Endodermal cell (in vitro differentiated cells): Measurements from ENCODE around the gene DYNC2H1. TPM values are rescaled to one million over a fixed set of nuclear protein-coding genes. Genes with fewer than 3 reads are reported as not detected.

Experiments
- DNase-seq: peaks from one replicate; pipeline ENCODE4 v3.0.0-alpha.2; 2017
- H3K27ac ChIP-seq: 2 replicates; pipeline ENCODE4 v1.5.1; 2013; ENCODE audit warnings: mild to moderate bottlenecking, low read depth, low read length, moderate library complexity
- H3K27me3 ChIP-seq: 2 replicates; pipeline ENCODE4 v1.6.1; 2013; ENCODE audit warnings: mild to moderate bottlenecking, low read length, moderate library complexity; ENCODE audit not compliant: insufficient read depth, control insufficient read depth, poor library complexity, severe bottlenecking
- H3K36me3 ChIP-seq: 2 replicates; pipeline ENCODE4 v1.7.0; 2013; ENCODE audit warnings: mild to moderate bottlenecking, low read length, moderate library complexity; ENCODE audit not compliant: control insufficient read depth, insufficient read depth
- H3K4me1 ChIP-seq: one replicate; pipeline ENCODE4 v1.7.0; 2013; ENCODE audit warnings: low read length; ENCODE audit not compliant: control insufficient read depth, insufficient read depth
- H3K4me3 ChIP-seq: 2 replicates; pipeline ENCODE4 v1.5.1; 2013; ENCODE audit warnings: mild to moderate bottlenecking, low read length, moderate library complexity
- H3K9ac ChIP-seq: 2 replicates; pipeline ENCODE4 v1.6.1; 2013; ENCODE audit warnings: mild to moderate bottlenecking, low read length, moderate library complexity; ENCODE audit not compliant: poor library complexity, severe bottlenecking; ENCODE audit errors: extremely low read depth
- H3K9me3 ChIP-seq: 2 replicates; pipeline ENCODE4 v1.6.1; 2013; ENCODE audit warnings: mild to moderate bottlenecking, low read length, moderate library complexity; ENCODE audit not compliant: control insufficient read depth
- H3K27ac Mint-ChIP-seq: 2 replicates; pipeline ENCODE4 v1.8.0; 2020; ENCODE audit warnings: mixed read lengths
- H3K27me3 Mint-ChIP-seq: 2 replicates; pipeline ENCODE4 v1.8.0; 2021; ENCODE audit warnings: mild to moderate bottlenecking, mixed read lengths; ENCODE audit not compliant: insufficient read depth
- H3K36me3 Mint-ChIP-seq: 2 replicates; pipeline ENCODE4 v1.8.0; 2020; ENCODE audit warnings: low read depth, mixed read lengths
- H3K4me1 Mint-ChIP-seq: 2 replicates; pipeline ENCODE4 v1.8.0; 2020; ENCODE audit warnings: mixed read lengths
- H3K4me3 Mint-ChIP-seq: 2 replicates; pipeline ENCODE4 v1.8.0; 2020; ENCODE audit warnings: mild to moderate bottlenecking, moderate library complexity, mixed read lengths
- H3K9me3 Mint-ChIP-seq: 2 replicates; pipeline ENCODE4 v1.8.0; 2020; ENCODE audit warnings: mild to moderate bottlenecking, mixed read lengths
- WGBS, 2 experiments: methylation state at CpG; one replicate each; pipeline versions ENCODE4 v1.1.5 to v1.1.7; 2013; ENCODE audit warnings: missing lambda C conversion rate in 2 of 2, mixed read lengths in 1 of 2; ENCODE audit not compliant: insufficient coverage in 1 of 2, insufficient read length in 1 of 2; 5-methylcytosine and 5-hydroxymethylcytosine counted together
- total RNA-seq, 2 donors: library from RNA; stranded (reverse); fragmentation: NEBNext Ultra II Directional in 1 of 2; extraction: Animal tissue kit (Norgen Biotek cat#: 25700) in 1 of 2; gene quantifications; 2 replicates in 1 of 2; 3 replicates in 1 of 2; pipeline ENCODE4 v1.2.1, GENCODE V29; 2021
- TF ChIP-seq, protein P1 (sequence below): fragments of 200-600 bp; sonication (generic); conservative IDR thresholded peaks from 2 replicates; pipeline ENCODE4 v1.5.0; 2021; ENCODE audit warnings: antibody characterized with exemption, mild to moderate bottlenecking

The DYNC2H1 gene
- total RNA-seq, 2 donors from 2014 or later: 21.1 to 31.9 TPM

DNA sequence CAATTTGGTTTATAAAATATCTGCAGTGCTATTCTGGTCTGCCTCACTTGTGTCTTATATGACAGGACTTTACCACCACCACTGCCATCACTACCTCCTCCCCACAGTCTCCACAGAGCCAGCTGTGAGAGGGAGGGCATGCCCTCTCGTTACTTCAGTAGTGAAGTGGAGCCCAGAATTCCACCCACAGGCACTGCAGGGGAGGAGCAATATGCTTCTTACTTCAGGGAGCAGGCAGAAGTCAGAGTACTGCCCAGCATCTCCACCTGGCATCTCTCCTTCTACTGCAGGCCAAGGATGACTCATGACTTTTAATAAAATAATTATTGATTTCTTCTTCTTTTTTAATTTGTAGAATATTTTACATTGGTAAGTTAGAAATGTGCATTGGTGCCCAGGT, 255.5 kb downstream of the DYNC2H1 start:
- Mint-ChIP-seq H3K4me3 (no peak overlapping the region), H3K4me1 (peaks cover 1% of the 10 kb centered on the region), H3K27ac (no peak overlapping the region), H3K36me3 (no peaks in the 10 kb centered on the region), H3K9me3 (no peaks in the 10 kb centered on the region), H3K27me3 (no peaks in the 10 kb centered on the region)
- TF ChIP-seq, protein P1, sequence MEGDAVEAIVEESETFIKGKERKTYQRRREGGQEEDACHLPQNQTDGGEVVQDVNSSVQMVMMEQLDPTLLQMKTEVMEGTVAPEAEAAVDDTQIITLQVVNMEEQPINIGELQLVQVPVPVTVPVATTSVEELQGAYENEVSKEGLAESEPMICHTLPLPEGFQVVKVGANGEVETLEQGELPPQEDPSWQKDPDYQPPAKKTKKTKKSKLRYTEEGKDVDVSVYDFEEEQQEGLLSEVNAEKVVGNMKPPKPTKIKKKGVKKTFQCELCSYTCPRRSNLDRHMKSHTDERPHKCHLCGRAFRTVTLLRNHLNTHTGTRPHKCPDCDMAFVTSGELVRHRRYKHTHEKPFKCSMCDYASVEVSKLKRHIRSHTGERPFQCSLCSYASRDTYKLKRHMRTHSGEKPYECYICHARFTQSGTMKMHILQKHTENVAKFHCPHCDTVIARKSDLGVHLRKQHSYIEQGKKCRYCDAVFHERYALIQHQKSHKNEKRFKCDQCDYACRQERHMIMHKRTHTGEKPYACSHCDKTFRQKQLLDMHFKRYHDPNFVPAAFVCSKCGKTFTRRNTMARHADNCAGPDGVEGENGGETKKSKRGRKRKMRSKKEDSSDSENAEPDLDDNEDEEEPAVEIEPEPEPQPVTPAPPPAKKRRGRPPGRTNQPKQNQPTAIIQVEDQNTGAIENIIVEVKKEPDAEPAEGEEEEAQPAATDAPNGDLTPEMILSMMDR: no peak
- Histone ChIP-seq H3K27me3 (no peaks in the 10 kb centered on the region), H3K9ac (no peak overlapping the region), H3K9me3 (no peaks in the 10 kb centered on the region), H3K27ac (no peak overlapping the region), H3K4me1 (no peaks in the 10 kb centered on the region), H3K36me3 (peaks cover 9% of the 10 kb centered on the region), H3K4me3 (no peak overlapping the region)
- 94% methylated on average over 1 of the region's 1 CpG; no CpG with 5 or more reads in 1 of the 2 experiments for WGBS, 2 experiments
- no peak for DNase-seq

DNA sequence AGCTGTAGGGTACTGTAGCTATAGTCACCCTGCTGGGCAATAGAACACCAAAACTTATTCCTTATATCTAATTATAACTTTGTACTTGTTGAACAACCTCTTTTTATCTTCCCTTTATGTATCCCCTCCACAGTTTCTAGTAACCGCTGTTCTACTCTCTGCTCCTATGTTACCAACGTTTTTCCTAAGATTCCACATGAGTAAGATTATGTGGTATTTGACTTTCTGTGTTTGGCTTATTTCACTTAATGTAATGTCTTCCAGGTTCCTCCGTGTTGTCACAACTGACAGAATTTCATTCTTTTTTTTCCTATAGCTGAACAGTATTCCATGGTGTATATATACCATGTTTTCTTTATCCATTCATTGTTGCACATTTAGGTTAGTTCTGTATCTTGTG, 258.4 kb downstream of the DYNC2H1 start:
- H3K4me3 Mint-ChIP-seq: no peak overlapping the region
- Histone ChIP-seq H3K4me3 (no peak overlapping the region), H3K36me3 (peaks cover 13% of the 10 kb centered on the region), H3K9me3 (no peaks in the 10 kb centered on the region), H3K27me3 (no peaks in the 10 kb centered on the region), H3K4me1 (no peaks in the 10 kb centered on the region), H3K9ac (no peak overlapping the region), H3K27ac (no peak overlapping the region)
- TF ChIP-seq, protein P1: no peak
- H3K27ac Mint-ChIP-seq: no peak overlapping the region
- H3K36me3 Mint-ChIP-seq: peaks cover 5% of the 10 kb centered on the region
- no peaks in the 10 kb centered on the region for H3K27me3 Mint-ChIP-seq
- DNase-seq: no peak
- 93% methylated on average over 3 of the region's 3 CpGs; no CpG with 5 or more reads in 1 of the 2 experiments for WGBS, 2 experiments
- H3K4me1 Mint-ChIP-seq: peaks cover 1% of the 10 kb centered on the region
- H3K9me3 Mint-ChIP-seq: peaks cover 7% of the 10 kb centered on the region

DNA sequence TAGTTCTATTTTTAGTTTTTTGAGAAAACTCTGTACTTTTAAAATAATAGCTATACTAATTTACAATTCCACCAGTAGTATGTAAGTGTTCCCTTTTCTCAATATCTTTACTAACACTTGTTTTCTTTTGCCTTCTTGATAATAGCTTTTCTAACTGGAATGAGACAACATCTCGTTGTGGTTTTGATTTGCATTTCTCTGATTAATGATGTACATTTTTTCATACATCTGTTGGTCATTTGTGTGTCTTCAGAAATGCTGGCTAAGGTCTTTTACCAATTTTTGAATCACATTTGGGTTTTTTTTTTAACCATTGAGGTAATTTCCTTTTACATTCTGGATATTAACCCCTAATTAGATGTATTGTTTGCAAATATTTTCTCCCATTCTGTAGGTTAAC, 258.9 kb downstream of the DYNC2H1 start:
- Histone ChIP-seq H3K9me3 (no peaks in the 10 kb centered on the region), H3K4me3 (no peak overlapping the region), H3K27ac (no peak overlapping the region), H3K9ac (no peak overlapping the region), H3K4me1 (no peaks in the 10 kb centered on the region), H3K27me3 (no peaks in the 10 kb centered on the region), H3K36me3 (peaks cover 13% of the 10 kb centered on the region)
- Mint-ChIP-seq H3K9me3 (peaks cover 8% of the 10 kb centered on the region), H3K4me1 (peaks cover 1% of the 10 kb centered on the region), H3K36me3 (peaks cover 6% of the 10 kb centered on the region), H3K27me3 (no peaks in the 10 kb centered on the region), H3K27ac (no peak overlapping the region), H3K4me3 (no peak overlapping the region)
- TF ChIP-seq, protein P1: no peak
- 83% methylated on average over 1 of the region's 1 CpG; no CpG with 5 or more reads in 1 of the 2 experiments for WGBS, 2 experiments
- DNase-seq: no peak
